Esophagus squamous epithelium (tissue), 5 donors: ENCODE results near the gene PKD1. TPM values are rescaled to one million over a fixed set of nuclear protein-coding genes. Genes with fewer than 3 reads are reported as not detected.
A peak's percentile ranks its signal among the peaks of the same experiment; 100 is the strongest.

Source experiments
- DNase-seq: peaks from one replicate; lab custom pipeline; 2025; lab: John Stamatoyannopoulos, UW
- H3K27ac ChIP-seq, 4 donors: fragments of 200-600 bp; sonication (generic); one replicate each; pipeline ENCODE4 v1.5.1; 2016 to 2019; ENCODE audit warnings: mild to moderate bottlenecking in 1 of 4
- H3K27me3 ChIP-seq, 4 donors: fragments of 200-600 bp; sonication (generic); 1 replicate in 3 of 4; 2 replicates in 1 of 4; pipeline versions ENCODE4 v1.5.1 to v1.6.0; 2017 to 2021; ENCODE audit warnings: antibody characterized with exemption in 1 of 4
- H3K36me3 ChIP-seq, 3 donors: fragments of 200-600 bp; sonication (generic); one replicate each; pipeline ENCODE4 v1.5.1; 2016 to 2019
- H3K4me1 ChIP-seq, 3 donors: fragments of 200-600 bp; sonication (generic); one replicate each; pipeline ENCODE4 v1.5.1; 2017 to 2019
- H3K4me3 ChIP-seq, 4 donors: fragments of 200-600 bp; sonication (generic); 1 replicate in 3 of 4; 2 replicates in 1 of 4; pipeline ENCODE4 v1.5.1; 2016 to 2019; ENCODE audit warnings: mild to moderate bottlenecking in 2 of 4, moderate library complexity in 1 of 4
- H3K9me3 ChIP-seq, 3 donors: fragments of 200-600 bp; sonication (generic); one replicate each; pipeline ENCODE4 v1.5.1; 2016 to 2019
- POLR2A ChIP-seq, 4 donors: fragments of 450-650 bp; IDR thresholded peaks; one replicate each; pipeline ENCODE4 v1.6.1; 2017; ENCODE audit warnings: antibody characterized with exemption in 4 of 4, mild to moderate bottlenecking in 4 of 4, moderate library complexity in 3 of 4
- WGBS, 2 donors: methylation state at CpG; one replicate each; pipeline ENCODE4 v1.1.5; 2018; 5-methylcytosine and 5-hydroxymethylcytosine counted together
- intact Hi-C: fragments of 100-400 bp; cut with DNase I; formaldehyde crosslinking; loops from one replicate; pipeline ENCODE4 v1.15.0; 2022
- total RNA-seq, 4 donors: library from RNA; depleted of rRNA; stranded (reverse); fragments of >200 nt; gene quantifications; one replicate each; pipeline ENCODE4 v1.1.0, GENCODE V29; 2016
- TF ChIP-seq, protein P1 (sequence below), 6 experiments: fragments of 450-650 bp in 4 of 6; fragments of 200-600 bp in 2 of 6; sonication (generic) in 2 of 6; IDR thresholded peaks; one replicate each; pipeline ENCODE4 v1.5.1; 2016 to 2019; ENCODE audit warnings: antibody characterized with exemption in 6 of 6, mild to moderate bottlenecking in 4 of 6, moderate library complexity in 4 of 6
- donor health status: DM: yes; HTN: yes; CAD: no.

Gene PKD1
- total RNA-seq, 4 donors from 2014 or later: 34.1 to 123 (median 64.1) TPM

- H3K4me1 ChIP-seq: peaks cover 83 to 91% (median 84%) of the 10 kb centered on the region in 3 donors
- intact Hi-C loops: no loop called here
- peak overlapping the region; percentile 78 to 91 (median 82) for H3K4me3 ChIP-seq
- 2 to 3% methylated on average over 17 to 22 of the region's 23 CpGs for WGBS, 2 donors
- no peaks in the 10 kb centered on the region for H3K27me3 ChIP-seq
- peak overlapping the region; percentile 87 to 92 (median 90) for H3K27ac ChIP-seq
- TF ChIP-seq, protein P1, sequence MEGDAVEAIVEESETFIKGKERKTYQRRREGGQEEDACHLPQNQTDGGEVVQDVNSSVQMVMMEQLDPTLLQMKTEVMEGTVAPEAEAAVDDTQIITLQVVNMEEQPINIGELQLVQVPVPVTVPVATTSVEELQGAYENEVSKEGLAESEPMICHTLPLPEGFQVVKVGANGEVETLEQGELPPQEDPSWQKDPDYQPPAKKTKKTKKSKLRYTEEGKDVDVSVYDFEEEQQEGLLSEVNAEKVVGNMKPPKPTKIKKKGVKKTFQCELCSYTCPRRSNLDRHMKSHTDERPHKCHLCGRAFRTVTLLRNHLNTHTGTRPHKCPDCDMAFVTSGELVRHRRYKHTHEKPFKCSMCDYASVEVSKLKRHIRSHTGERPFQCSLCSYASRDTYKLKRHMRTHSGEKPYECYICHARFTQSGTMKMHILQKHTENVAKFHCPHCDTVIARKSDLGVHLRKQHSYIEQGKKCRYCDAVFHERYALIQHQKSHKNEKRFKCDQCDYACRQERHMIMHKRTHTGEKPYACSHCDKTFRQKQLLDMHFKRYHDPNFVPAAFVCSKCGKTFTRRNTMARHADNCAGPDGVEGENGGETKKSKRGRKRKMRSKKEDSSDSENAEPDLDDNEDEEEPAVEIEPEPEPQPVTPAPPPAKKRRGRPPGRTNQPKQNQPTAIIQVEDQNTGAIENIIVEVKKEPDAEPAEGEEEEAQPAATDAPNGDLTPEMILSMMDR (IDR thresholded peaks at IDR 0.05): no peak
- no peak for TF ChIP-seq POLR2A (IDR thresholded peaks at IDR 0.05)
- DNase-seq: no peak
- peaks cover 0 to 29% (median 6%) of the 10 kb centered on the region in 3 donors for H3K36me3 ChIP-seq
- H3K9me3 ChIP-seq: no peaks in the 10 kb centered on the region
Measured at GRCh38 chr16:2154533-2155090, 18.9 kb upstream of the PKD1 start.

DNA sequence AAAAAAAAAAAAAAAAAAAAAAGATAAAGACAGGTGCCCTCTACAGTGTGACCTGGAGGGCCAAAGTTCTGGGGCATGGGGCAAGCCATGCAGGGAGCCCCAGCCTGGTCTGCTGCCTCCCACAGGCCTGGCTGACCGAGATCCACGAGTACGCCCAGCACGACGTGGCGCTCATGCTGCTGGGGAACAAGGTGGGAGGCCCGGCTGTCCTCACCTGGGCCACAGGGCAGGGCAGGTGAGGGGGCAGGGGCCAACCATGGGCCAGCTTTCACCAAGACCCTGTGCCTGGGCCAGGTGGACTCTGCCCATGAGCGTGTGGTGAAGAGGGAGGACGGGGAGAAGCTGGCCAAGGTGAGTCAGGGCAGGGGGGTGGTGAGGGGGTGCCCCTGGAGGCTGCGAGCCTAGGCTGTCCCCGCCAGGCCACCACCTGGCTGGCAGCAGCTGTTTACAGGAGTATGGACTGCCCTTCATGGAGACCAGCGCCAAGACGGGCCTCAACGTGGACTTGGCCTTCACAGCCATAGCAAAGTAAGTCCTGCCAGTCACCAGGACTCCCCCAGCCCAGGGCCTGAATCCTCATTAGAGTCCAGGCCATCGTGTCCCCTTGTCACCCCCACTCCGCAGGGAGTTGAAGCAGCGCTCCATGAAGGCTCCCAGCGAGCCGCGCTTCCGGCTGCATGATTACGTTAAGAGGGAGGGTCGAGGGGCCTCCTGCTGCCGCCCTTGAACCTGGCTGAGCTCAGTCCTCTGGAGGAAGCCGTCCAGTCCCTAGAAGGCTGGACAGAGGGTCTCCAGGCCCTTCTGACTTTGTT, 17.2 kb upstream of the PKD1 start:
- Histone ChIP-seq H3K27ac (peak overlapping the region; percentile 86 to 92 (median 89)), H3K36me3 (peaks cover 0 to 29% (median 6%) of the 10 kb centered on the region in 3 donors), H3K27me3 (no peaks in the 10 kb centered on the region), H3K9me3 (no peaks in the 10 kb centered on the region), H3K4me3 (peak overlapping the region; percentile 78 to 91 (median 82)), H3K4me1 (peaks cover 80 to 91% (median 83%) of the 10 kb centered on the region in 3 donors)
- TF ChIP-seq POLR2A (IDR thresholded peaks at IDR 0.05): no peak
- TF ChIP-seq, protein P1 (IDR thresholded peaks at IDR 0.05): no peak
- intact Hi-C loops: no loop called here
- no peak for DNase-seq
- WGBS, 2 donors: 20 to 23% methylated on average over 9 to 11 of the region's 25 CpGs

- no peak for DNase-seq
- no peaks in the 10 kb centered on the region for H3K27me3 ChIP-seq
- H3K4me3 ChIP-seq: peak overlapping the region in 1 of 4 donors; percentile 91
- intact Hi-C loops: no loop called here
- peak overlapping the region; percentile 67 to 92 (median 89) for H3K27ac ChIP-seq
- no peaks in the 10 kb centered on the region for H3K9me3 ChIP-seq
- TF ChIP-seq, protein P1 (IDR thresholded peaks at IDR 0.05): no peak
- no peak for TF ChIP-seq POLR2A (IDR thresholded peaks at IDR 0.05)
- 32 to 49% methylated on average over 6 to 9 of the region's 13 CpGs for WGBS, 2 donors
- H3K4me1 ChIP-seq: peaks cover 69 to 83% (median 72%) of the 10 kb centered on the region in 3 donors
- peaks cover 0 to 29% (median 6%) of the 10 kb centered on the region in 3 donors for H3K36me3 ChIP-seq
Measured at GRCh38 chr16:2151188-2152091, 15.7 kb upstream of the PKD1 start.

- H3K27ac ChIP-seq: peak overlapping the region; percentile 67 to 92 (median 89)
- H3K4me1 ChIP-seq: peaks cover 67 to 77% (median 68%) of the 10 kb centered on the region in 3 donors
- H3K27me3 ChIP-seq: no peaks in the 10 kb centered on the region
- no peak for DNase-seq
- intact Hi-C loops: no loop called here
- no peaks in the 10 kb centered on the region for H3K9me3 ChIP-seq
- TF ChIP-seq POLR2A (IDR thresholded peaks at IDR 0.05): no peak
- TF ChIP-seq, protein P1 (IDR thresholded peaks at IDR 0.05): no peak
- 0 to 36% methylated on average over 3 to 4 of the region's 18 CpGs for WGBS, 2 donors
- H3K36me3 ChIP-seq: peaks cover 0 to 29% (median 6%) of the 10 kb centered on the region in 3 donors
- H3K4me3 ChIP-seq: peak overlapping the region in 1 of 4 donors; percentile 91
Measured at GRCh38 chr16:2150418-2151187, 14.9 kb upstream of the PKD1 start.
